HG03139 (cell line): ENCODE data around the gene CHD1.

Experiments used
- ATAC-seq: cut with Tn5 transposase; IDR thresholded peaks from one replicate; pipeline ENCODE4 v1.9.1; 2021; ENCODE audit not compliant: unreplicated experiment

The CHD1 gene

GRCh38 chr5:98825582-98826375 lies 103.0 kb downstream of the CHD1 start:
- ATAC-seq = peak; percentile 54

GRCh38 chr5:98816582-98817222 lies 112.1 kb downstream of the CHD1 start:
- ATAC-seq = no peak

GRCh38 chr5:98813755-98814154 lies 115.1 kb downstream of the CHD1 start:
- no peak for ATAC-seq

- ATAC-seq = no peak
Measured at GRCh38 chr5:98810206-98810605, 118.6 kb downstream of the CHD1 start.

- no peak for ATAC-seq
Measured at GRCh38 chr5:98807806-98808205, 121.0 kb downstream of the CHD1 start.

- ATAC-seq = no peak
Measured at GRCh38 chr5:98805070-98805469, 123.7 kb downstream of the CHD1 start.

- no peak for ATAC-seq
Measured at GRCh38 chr5:98804066-98804465, 124.7 kb downstream of the CHD1 start.
